ENCODE measurements around the gene LRRC25. TPM values are rescaled to one million over a fixed set of nuclear protein-coding genes. Genes with fewer than 3 reads are reported as not detected.
"Not testable (repeated sequence)": the region's sequence is repeated elsewhere in the genome, so short reads cannot be mapped to it uniquely, and the experiment has no call there.

Gene LRRC25
- total and polyA plus RNA-seq, 2 experiments from 2014 or later, result not detected

- no peaks in the 10 kb centered on the region for H3K27me3 ChIP-seq (replicated peaks; ENCODE audit: insufficient read depth)
- in situ Hi-C loops (cut with MboI), result loop anchor here (5.0 kb wide), 1 partner anchor 49 kb away; no protein-coding TSS in a partner anchor
- H3F3A ChIP-seq (ENCODE audit: insufficient read depth), result no peaks in the 10 kb centered on the region
- no peak overlapping the region for H3K27ac ChIP-seq
- H3K9me3 ChIP-seq (ENCODE audit: low read depth), result no peaks in the 10 kb centered on the region
- peaks cover 3% of the 10 kb centered on the region; the same call in 1 of the 2 replicates for H3K4me1 ChIP-seq (ENCODE audit: insufficient read depth)
- H3K36me3 ChIP-seq (ENCODE audit: low read depth), result 0 out of 2 replicates have a peak, but pooled peaks cover 4% of the 10 kb centered on the region
- H3K9ac ChIP-seq, result no peak overlapping the region
- no peak overlapping the region for H3K4me2 ChIP-seq (ENCODE audit: unreplicated experiment)
- no peak overlapping the region for H3K4me3 ChIP-seq
- no peaks in the 10 kb centered on the region for H3K9me2 ChIP-seq (ENCODE audit: insufficient read depth)
- TF ChIP-seq EZH2phosphoT487 (IDR thresholded peaks at IDR 0.05; ENCODE audit: insufficient read depth, low read depth) (no peak), EZH2 (IDR thresholded peaks at IDR 0.05; ENCODE audit: insufficient read depth, poor library complexity, severe bottlenecking) (no peak)
- no peak overlapping the region for H2AFZ ChIP-seq
- 79 to 80% methylated on average over 8 of the region's 8 CpGs for WGBS, 2 experiments (ENCODE audit: low coverage in 1 of 2, low lambda C conversion rate in 2 of 2, missing lambda C conversion rate in 2 of 2)
- no peaks in the 10 kb centered on the region for H3K79me2 ChIP-seq (ENCODE audit: insufficient read depth)
- no peak for DNase-seq
- H4K20me1 ChIP-seq (ENCODE audit: insufficient read depth), result no peaks in the 10 kb centered on the region
Measured at GRCh38 chr19:18353378-18354005, 43.9 kb downstream of the LRRC25 start.

- in situ Hi-C loops (cut with MboI), result loop anchor here (5.0 kb wide), 1 partner anchor 51 kb away; no protein-coding TSS in a partner anchor
- H3K4me1 ChIP-seq (ENCODE audit: insufficient read depth), result peaks cover 3% of the 10 kb centered on the region; the same call in 1 of the 2 replicates
- H2AFZ ChIP-seq, result no peak overlapping the region
- no peaks in the 10 kb centered on the region for H4K20me1 ChIP-seq (ENCODE audit: insufficient read depth)
- no peak overlapping the region for H3K27ac ChIP-seq
- H3K27me3 ChIP-seq (replicated peaks; ENCODE audit: insufficient read depth), result no peaks in the 10 kb centered on the region
- no peaks in the 10 kb centered on the region for H3K79me2 ChIP-seq (ENCODE audit: insufficient read depth)
- H3K9me3 ChIP-seq (ENCODE audit: low read depth), result no peaks in the 10 kb centered on the region
- 0 out of 2 replicates have a peak, but pooled peaks cover 4% of the 10 kb centered on the region for H3K36me3 ChIP-seq (ENCODE audit: low read depth)
- no peak overlapping the region for H3K9ac ChIP-seq
- DNase-seq, result no peak
- no peaks in the 10 kb centered on the region for H3F3A ChIP-seq (ENCODE audit: insufficient read depth)
- H3K4me3 ChIP-seq, result no peak overlapping the region
- WGBS, 2 experiments (ENCODE audit: low coverage in 1 of 2, low lambda C conversion rate in 2 of 2, missing lambda C conversion rate in 2 of 2), result 91 to 94% methylated on average over 7 of the region's 7 CpGs
- no peak overlapping the region for H3K4me2 ChIP-seq (ENCODE audit: unreplicated experiment)
- TF ChIP-seq EZH2phosphoT487 (IDR thresholded peaks at IDR 0.05; ENCODE audit: insufficient read depth, low read depth), result no peak
- no peak for TF ChIP-seq EZH2 (IDR thresholded peaks at IDR 0.05; ENCODE audit: insufficient read depth, poor library complexity, severe bottlenecking)
- no peaks in the 10 kb centered on the region for H3K9me2 ChIP-seq (ENCODE audit: insufficient read depth)
Measured at GRCh38 chr19:18351544-18351943, 45.9 kb downstream of the LRRC25 start.

GRCh38 chr19:18350490-18350889, 46.9 kb downstream of the LRRC25 start:
- no peaks in the 10 kb centered on the region for H3K9me2 ChIP-seq (ENCODE audit: insufficient read depth)
- DNase-seq, result no peak
- no peaks in the 10 kb centered on the region for H3K79me2 ChIP-seq (ENCODE audit: insufficient read depth)
- H4K20me1 ChIP-seq (ENCODE audit: insufficient read depth), result no peaks in the 10 kb centered on the region
- H3K36me3 ChIP-seq (ENCODE audit: low read depth), result 0 out of 2 replicates have a peak, but pooled peaks cover 4% of the 10 kb centered on the region
- TF ChIP-seq EZH2phosphoT487 (IDR thresholded peaks at IDR 0.05; ENCODE audit: insufficient read depth, low read depth), result no peak
- no peak for TF ChIP-seq EZH2 (IDR thresholded peaks at IDR 0.05; ENCODE audit: insufficient read depth, poor library complexity, severe bottlenecking)
- 82 to 86% methylated on average over 9 of the region's 9 CpGs for WGBS, 2 experiments (ENCODE audit: low coverage in 1 of 2, low lambda C conversion rate in 2 of 2, missing lambda C conversion rate in 2 of 2)
- H3K9me3 ChIP-seq (ENCODE audit: low read depth), result no peaks in the 10 kb centered on the region
- H3K9ac ChIP-seq, result no peak overlapping the region
- no peak overlapping the region for H2AFZ ChIP-seq
- H3K4me1 ChIP-seq (ENCODE audit: insufficient read depth), result peaks cover 3% of the 10 kb centered on the region; the same call in 1 of the 2 replicates
- no peak overlapping the region for H3K4me2 ChIP-seq (ENCODE audit: unreplicated experiment)
- no peaks in the 10 kb centered on the region for H3K27me3 ChIP-seq (replicated peaks; ENCODE audit: insufficient read depth)
- H3K4me3 ChIP-seq, result no peak overlapping the region
- no peak overlapping the region for H3K27ac ChIP-seq
- H3F3A ChIP-seq (ENCODE audit: insufficient read depth), result no peaks in the 10 kb centered on the region
- in situ Hi-C loops (cut with MboI), result loop anchor here (5.0 kb wide), 1 partner anchor 52 kb away; no protein-coding TSS in a partner anchor

GRCh38 chr19:18349524-18350128, 47.8 kb downstream of the LRRC25 start:
- H2AFZ ChIP-seq, result no peak overlapping the region
- WGBS, 2 experiments (ENCODE audit: low coverage in 1 of 2, low lambda C conversion rate in 2 of 2, missing lambda C conversion rate in 2 of 2), result 19 to 20% methylated on average over 12 of the region's 12 CpGs
- in situ Hi-C loops (cut with MboI), result loop anchor here (5.0 kb wide), 1 partner anchor 53 kb away; no protein-coding TSS in a partner anchor

GRCh38 chr19:18348818-18349339, 48.5 kb downstream of the LRRC25 start:
- H3K9ac ChIP-seq; in situ Hi-C loops (cut with MboI); DNase-seq; H2AFZ ChIP-seq; H3K9me2 ChIP-seq (ENCODE audit: insufficient read depth); H3K4me1 ChIP-seq (ENCODE audit: insufficient read depth); H3K79me2 ChIP-seq (ENCODE audit: insufficient read depth); H4K20me1 ChIP-seq (ENCODE audit: insufficient read depth); H3K9me3 ChIP-seq (ENCODE audit: low read depth); H3F3A ChIP-seq (ENCODE audit: insufficient read depth); H3K27me3 ChIP-seq (replicated peaks; ENCODE audit: insufficient read depth); H3K4me2 ChIP-seq (ENCODE audit: unreplicated experiment); H3K4me3 ChIP-seq; H3K36me3 ChIP-seq (ENCODE audit: low read depth); H3K27ac ChIP-seq: not testable (repeated sequence)
- 45 to 50% methylated on average over 6 of the region's 6 CpGs for WGBS, 2 experiments (ENCODE audit: low coverage in 1 of 2, low lambda C conversion rate in 2 of 2, missing lambda C conversion rate in 2 of 2)

More at GRCh38 chr19:18349524-18350128, 47.8 kb downstream of the LRRC25 start:
- Histone ChIP-seq H3K9me2 (ENCODE audit: insufficient read depth) (no peaks in the 10 kb centered on the region), H3K36me3 (ENCODE audit: low read depth) (0 out of 2 replicates have a peak, but pooled peaks cover 4% of the 10 kb centered on the region), H3K27ac (no peak overlapping the region), H3K4me1 (ENCODE audit: insufficient read depth) (peaks cover 3% of the 10 kb centered on the region; the same call in 1 of the 2 replicates), H3K9ac (no peak overlapping the region), H3K27me3 (replicated peaks; ENCODE audit: insufficient read depth) (no peaks in the 10 kb centered on the region), H3K4me2 (ENCODE audit: unreplicated experiment) (no peak overlapping the region), H3K4me3 (no peak overlapping the region), H3K9me3 (ENCODE audit: low read depth) (no peaks in the 10 kb centered on the region), H4K20me1 (ENCODE audit: insufficient read depth) (no peaks in the 10 kb centered on the region), H3K79me2 (ENCODE audit: insufficient read depth) (no peaks in the 10 kb centered on the region), H3F3A (ENCODE audit: insufficient read depth) (no peaks in the 10 kb centered on the region)
- peak; percentile 82 for DNase-seq
- no peak for TF ChIP-seq EZH2phosphoT487 (IDR thresholded peaks at IDR 0.05; ENCODE audit: insufficient read depth, low read depth)
- TF ChIP-seq EZH2 (IDR thresholded peaks at IDR 0.05; ENCODE audit: insufficient read depth, poor library complexity, severe bottlenecking), result no peak

Data from GM23248 (cell line).